Measurements from ENCODE around the gene FAM53B.

- TF ChIP-seq CTCF (IDR thresholded peaks at IDR 0.05 in 4 of 5, conservative IDR thresholded peaks at IDR 0.05 in 1 of 5) (no peak), POLR2A (IDR thresholded peaks at IDR 0.05) (no peak)
These were observed 167.4 kb downstream of the FAM53B start for GRCh38 chr10:124576526-124577420.

Data from gastrocnemius medialis (tissue), 4 donors.